ENCODE results near the gene LRRC74A.

The LRRC74A gene

DNA sequence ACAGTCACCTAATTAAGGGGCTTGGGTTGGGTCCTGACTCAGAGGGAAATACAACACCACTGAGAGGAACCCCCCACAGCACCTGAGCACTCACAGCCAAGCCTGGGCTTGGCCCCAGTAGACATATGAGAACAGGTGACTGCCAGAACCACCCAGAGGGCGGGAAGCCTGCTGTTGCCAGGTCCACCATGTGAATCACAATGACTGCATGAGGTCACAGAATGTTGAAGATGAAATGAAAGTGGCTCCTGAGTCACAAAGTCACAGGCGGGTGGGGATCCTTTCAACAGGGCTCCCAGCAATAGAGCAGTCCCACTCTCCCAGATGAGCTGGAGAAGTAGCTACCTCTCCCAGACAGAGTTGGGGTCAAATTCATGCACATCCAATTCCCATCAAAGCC is at the start of gene LRRC74A:
Gene LRRC74A (plus strand): TSS at position 287 of the 400 bp plus-strand sequence. CDS start 290 bp downstream, outside the sequence.
- no peak for DNase-seq (ENCODE audit: low read depth)

DNA sequence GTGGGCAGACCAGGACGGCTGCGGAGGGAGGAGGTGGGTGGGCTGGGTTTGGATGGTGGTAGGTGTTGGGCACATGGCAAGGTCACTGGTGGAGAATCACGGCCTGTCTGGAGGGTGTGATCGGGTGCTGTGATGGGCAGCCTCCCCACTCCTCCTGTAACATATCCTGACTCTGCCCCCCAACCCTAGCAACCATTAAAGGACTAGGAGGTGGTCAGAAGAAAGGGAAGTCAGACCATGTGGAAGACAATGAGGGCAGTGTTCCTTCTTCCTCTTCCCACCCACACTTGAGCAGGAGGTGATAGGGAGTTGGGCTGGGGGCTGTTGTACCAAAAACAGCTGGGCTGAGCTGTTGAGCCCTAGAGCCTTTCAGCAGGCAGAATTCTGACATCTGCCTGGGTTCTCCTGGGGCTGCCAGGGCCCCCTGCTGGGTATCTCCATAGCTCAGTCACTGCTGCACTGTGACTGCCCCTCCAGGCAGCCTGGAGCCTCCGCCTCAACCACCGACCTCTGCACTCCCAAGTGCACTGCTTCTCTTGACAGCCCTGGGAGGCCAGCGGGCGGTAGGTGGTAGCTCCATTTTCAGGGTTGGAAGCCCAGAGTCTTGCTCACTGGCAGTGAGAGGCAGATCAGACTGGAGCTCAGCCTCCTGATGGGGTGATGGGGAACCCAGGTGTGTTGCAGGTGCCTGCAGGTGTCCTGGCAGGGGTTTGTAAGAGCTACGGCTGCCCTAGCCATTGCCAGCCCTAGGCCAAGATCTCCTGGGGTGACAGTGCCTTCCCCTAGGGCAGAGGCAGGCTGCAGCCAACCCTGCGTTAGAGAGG is 49.6 kb upstream of the LRRC74A start:
- DNase-seq (ENCODE audit: low read depth), result peak; percentile 78

DNA sequence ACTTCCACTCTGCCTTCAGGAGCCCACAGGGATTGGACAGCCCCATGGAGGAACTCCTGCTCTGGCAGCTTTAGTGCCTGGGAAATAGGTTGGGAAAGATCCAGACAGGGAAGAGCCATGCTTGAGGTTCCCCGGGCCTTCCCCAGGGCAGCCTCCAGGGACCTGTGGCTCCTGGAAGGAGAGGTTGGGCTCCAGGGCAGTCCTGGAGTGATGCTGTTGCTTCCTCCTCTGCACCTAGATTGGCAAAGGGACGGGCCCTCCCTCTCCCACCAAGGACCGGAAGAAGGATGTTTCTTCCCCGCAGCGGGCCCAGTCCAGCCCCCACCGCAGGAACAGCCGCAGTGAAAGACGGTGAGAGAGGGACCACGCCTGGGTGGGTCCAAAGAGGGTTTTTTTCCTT is 48.5 kb upstream of the LRRC74A start:
- DNase-seq (ENCODE audit: low read depth), result no peak

DNA sequence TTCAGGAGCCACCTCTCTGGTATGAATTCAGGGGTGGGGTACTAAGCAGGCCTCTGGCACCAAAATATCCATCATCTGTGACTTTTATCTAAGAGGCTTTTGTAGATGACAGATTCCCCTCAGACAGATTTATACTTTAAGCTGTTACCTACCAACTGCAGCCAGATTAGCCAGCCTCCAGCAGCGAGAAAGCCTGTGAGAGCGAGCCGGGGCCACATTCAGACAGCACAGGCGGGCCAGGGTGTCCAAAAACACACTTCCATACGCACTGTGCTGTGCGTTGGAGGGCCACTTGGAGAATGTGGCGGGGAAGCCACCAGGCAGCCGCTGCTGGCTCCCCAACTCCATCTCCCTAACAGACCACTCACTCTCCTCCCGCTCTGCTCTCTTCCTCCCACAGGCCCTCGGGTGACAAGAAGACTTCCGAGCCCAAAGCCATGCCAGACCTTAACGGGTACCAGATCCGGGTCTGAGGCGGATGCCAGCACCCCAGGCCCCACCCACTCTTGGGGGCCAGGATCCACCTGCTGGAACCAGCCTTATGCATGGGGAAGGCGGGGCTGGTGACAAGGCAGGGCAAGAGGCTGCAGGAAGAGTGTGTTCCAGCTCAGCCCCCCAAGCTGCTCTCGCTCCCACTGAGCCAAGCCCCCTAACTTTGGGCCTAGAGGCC is 47.5 kb upstream of the LRRC74A start:
- no peak for DNase-seq (ENCODE audit: low read depth)

DNA sequence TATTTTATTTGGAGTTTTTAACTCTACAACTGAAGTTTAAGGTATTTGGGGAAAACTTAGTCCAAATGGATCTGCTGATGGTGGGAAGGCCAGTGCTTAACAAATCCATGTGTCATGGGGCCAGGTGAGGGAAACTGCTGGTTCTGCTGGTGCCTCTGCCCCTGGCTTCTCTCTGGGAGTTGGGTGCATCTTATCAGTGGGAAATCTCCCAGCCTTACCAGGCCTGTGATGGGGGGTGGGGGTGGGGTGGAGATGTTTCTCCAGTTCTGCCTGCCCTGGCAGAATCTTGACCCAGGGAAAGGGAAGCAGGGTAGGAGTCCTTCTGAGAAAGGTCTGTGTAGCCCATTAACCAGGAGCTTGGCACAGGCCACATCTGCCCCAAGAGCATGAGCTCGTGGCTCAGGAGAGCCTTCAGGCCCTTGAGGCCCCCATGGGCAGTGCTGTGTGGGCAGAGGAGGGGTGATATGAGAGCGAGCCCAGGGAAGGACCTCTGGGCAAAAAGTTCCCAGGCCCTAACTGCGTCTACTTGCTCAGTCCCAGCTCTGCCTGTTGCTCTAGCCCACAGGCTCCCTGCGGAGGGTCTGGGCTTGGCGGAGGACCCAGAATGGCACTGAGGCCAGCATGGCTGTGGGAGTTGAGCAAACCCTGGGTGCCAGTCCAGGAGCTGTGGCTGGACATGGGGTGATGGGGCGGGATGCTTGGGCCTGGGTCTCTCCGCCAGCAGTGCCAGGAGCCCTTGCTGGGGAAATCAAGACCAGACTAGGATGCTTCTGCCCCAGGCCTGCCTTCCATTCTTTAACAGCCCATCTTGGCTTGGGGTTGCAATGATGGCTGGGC is 46.8 kb upstream of the LRRC74A start:
- no peak for DNase-seq (ENCODE audit: low read depth)

DNA sequence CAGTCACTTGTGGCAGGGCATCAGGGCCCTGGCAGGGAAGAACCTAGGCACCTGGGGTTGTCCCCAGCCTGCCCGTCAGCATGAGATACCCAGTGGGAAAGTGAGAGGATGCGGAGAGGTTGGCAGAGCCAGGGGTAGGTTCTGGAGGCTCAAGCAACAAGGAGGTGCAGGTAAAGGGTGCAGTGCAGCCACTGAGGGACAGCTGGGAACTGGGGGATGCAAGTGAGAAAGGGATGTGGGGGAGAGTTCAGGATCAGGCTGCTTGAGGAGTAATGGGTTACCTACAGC is 46.2 kb upstream of the LRRC74A start:
- no peak for DNase-seq (ENCODE audit: low read depth)

DNA sequence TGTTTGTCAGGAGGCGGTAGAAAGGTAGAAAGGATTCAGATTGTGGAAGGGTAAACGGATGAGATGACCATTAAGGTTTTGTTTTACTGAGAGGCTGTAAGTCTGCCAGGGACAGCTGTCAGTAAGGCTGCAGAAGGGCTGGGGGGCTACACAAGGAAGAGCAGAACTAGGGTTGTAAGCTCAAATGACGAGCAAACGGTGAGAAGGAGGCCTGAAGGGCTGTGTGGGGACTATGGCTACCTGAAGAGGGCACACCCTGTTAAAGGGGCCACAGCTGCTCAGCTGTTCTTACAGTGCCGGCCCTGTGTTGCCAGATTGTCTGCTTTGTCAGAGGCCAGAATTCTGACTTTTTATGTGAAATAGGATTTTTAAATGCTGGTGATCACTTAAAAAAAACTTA is 45.8 kb upstream of the LRRC74A start:
- DNase-seq (ENCODE audit: low read depth), result no peak

DNA sequence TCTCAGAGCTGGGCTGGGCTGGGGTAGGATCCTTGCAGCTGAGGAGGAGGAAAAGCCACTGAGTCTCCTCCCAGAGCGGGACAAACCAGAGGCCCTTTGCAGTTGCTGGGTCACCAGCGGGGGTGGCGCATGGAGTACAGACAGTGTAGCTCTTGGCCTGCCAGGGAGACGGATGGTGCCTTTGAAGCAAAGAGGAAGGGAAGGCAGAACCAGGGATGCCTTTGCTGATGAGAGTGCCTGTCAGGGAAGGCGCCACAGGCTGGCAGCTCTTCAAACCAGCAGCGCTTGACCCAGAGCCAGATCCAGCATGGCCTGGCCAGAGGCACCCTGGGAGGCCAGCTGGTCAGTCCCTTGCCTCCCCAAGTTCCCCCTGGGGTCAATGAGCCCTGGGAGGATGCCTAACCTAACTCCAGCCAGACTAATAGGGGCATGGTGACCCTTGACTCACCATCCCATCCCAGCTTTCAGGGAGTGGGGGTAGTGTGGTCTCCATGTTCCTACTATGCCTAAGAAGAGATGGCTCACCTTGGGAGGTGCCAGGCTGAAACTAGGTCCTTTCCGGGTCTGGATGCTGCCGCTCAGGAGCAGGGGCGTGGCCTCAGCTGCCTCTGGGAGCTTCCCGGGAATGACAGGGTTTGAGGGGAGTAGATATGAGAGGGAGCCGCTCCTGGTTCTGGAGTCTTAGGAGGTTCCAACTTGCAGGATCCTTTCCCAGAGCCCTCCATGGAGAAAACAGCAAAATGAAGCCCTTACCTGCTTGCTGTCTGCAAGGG is 45.1 kb upstream of the LRRC74A start:
- no peak for DNase-seq (ENCODE audit: low read depth)

DNA sequence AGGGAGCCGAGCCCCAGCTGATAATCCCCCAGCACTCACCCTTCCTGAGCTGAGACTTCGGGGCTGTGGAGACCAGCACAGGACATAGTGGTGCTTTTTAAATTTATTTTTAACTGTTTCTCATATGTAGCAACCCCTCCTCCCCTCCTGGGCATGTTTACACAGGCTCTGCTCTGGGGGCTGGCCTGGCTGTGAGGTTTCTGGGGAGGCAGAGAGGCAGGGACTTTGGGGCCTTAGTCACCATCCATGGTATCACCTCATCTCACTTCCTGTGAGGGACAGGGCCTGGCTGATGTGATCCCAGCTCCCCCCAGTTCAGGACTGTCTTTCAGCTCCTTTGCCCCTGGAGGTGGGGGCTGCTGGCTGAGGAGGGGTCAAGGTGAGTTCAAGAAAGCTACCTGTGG is 44.6 kb upstream of the LRRC74A start:
- no peak for DNase-seq (ENCODE audit: low read depth)

DNA sequence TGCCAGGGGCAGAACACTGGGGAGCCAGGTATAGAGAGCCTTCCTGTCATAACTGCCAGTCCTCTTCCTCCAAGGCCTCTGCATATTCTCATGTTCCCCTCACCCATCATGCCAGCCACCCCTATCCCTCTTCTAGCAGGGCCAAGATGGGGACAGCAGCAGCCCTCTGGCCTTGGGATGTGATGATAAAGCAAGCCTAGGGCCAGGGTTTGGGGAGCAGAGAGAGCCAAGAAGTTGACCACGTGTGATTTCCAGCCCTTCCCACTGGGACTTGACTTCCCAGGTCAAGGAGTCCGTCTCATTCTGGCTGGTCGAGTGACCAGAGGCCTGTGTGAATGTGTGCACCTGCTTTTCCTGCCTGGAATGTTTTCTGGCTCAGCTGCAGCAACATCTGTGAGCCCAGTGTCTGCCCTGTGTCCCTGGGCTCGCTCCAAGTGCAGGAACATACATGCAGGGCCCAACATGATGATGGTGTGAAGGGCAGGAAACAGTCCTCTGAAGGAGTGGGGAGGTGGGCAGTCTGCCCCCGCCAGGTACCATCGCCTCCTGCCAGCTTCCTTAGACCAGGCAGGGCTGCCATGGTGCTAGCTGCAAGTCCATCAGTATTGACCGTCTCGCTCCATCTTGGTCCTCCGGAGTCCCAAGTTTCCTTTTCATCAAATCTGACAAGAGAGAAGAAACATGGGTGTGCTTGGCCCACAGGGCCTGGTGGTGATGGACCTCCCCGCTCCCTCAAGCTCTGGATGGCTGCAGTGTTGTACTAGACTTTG is 43.9 kb upstream of the LRRC74A start:
- no peak for DNase-seq (ENCODE audit: low read depth)

DNA sequence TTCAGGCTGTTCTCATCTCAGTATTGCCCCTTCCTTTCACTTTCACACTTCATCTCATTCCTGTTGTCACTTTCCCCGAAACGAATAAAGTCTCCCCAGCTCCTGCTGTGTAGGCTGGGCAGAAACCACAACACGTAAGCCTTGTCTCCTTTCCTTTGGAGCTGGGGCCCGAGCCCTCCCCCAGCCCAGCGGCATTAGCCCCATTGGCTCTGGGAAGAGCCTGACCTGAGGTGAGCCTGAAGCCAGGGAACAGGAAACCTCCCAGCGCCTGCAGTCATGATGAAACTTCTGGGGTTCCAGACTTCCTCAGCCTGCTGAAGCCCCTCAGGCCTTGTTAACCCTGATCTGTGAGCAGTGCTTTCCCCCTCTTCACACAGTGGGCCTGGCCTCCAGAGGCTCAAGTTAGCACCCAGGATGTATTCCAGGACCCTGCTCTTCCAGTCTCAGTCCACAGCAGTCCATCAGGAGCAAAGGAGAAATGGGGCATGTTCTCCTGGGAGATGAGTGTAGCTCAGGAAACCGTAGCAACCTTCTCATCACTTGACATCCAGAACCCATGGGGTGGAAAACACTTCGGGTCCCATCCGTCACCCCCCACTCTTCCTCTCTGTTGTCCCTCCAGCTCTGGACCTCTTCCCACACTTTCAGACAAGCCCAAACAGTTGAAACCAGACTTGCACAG is 43.2 kb upstream of the LRRC74A start:
- DNase-seq (ENCODE audit: low read depth), result no peak

DNA sequence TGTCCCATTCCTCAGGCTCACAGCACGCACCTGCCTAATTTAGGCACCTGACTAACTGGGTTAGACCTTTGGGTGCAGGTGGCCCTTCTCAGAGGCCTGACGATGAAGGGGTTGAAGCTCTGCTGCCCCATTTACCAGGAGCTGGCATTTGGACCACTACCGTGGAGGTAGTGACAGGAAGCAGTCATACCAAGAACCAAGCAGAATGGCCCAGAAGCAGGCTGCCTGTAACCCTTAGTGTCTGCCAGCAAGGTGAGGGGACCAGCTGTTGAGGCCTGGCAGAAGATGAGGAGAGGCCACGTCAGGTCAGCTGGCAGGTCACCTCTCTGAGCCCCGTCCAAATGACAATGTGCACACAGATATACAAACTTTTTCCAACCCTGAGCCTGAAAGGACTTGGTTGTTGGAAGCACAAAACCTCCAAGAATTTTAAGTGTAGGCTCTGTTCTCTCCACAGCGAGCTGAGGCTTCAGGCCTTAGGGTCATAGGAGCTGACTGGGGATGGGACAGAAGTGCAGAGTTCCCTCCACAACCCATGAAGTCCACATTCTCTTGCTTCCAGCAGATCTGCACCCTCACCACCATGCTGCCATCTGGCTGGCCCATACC is 41.8 kb upstream of the LRRC74A start:
- DNase-seq (ENCODE audit: low read depth), result no peak

DNA sequence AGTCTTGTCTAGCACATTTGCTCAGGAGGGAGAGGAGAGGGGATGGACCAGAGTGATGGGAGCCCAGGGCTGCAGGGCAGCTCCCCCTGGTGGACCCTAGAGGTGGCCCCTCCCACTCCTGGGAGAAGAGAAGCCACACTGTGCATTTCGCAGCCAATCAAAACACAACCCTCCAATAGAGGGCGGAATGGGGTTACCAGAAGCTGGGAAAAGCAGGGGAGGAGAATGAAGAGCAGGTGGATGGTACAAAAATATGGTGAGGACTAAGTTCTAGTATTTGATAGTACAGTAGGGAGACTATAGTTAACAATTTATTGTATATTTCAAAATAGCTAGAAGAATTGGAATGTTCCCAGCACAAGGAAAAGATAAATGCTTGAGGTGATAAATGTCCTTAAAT is 41.3 kb upstream of the LRRC74A start:
- DNase-seq (ENCODE audit: low read depth), result peak; percentile 72

DNA sequence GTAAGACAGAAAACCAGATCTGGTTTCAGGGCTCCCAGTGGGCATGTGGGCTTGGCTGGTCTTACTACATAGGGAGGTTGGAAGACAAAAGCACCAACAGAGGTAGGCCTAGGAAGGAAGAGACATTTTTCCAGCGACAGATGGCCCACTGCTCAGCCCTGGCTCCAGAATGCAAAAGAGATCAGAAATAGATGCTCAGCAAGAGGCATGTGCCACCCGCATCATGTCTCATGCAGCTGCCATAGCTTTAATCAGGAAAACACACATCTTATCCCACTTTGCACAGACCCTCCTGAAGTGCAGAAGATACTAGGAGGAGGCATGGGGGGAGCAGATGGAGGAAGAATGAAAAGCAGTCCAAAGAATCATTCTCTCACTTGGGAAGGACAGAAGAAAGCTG is 39.6 kb upstream of the LRRC74A start:
- DNase-seq (ENCODE audit: low read depth), result no peak

DNA sequence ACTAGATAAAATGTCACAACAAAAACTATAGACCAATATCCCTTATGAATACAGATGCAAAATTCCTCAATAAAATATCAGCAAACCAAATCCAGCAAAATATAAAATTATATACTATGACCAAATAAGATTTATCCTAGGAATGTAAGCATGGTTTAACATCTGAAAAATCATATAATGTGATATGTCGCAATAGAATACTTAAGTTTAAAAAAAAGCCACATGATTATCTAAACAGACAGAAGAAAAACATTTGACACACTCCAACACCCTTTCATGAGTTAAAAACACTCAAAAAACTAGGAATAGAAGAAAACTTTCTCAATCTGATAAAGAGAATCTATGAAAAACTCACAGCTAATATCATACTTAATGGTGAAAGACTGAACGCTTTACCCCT is 33.8 kb upstream of the LRRC74A start:
- no peak for DNase-seq (ENCODE audit: low read depth)

DNA sequence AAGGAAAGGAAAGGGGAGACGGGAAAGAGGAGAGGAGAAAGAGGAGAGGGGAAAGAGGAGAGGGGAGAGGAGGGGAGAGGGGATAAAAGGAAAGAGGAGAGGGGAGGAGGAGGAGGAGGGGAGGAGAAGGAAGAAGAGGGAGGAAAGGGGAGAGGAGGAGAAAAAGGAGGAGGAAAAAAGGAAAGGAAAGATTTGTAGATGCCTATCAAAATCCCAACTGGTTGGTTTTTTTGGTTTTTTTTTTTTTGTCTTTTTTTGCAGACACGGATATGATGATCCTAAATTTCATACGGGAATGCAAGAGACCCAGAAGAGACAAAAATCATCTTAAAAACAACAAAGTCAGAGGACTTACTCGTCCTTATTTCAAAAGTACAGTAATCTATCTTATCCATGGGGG is 32.9 kb upstream of the LRRC74A start:
- DNase-seq (ENCODE audit: low read depth), result no peak

DNA sequence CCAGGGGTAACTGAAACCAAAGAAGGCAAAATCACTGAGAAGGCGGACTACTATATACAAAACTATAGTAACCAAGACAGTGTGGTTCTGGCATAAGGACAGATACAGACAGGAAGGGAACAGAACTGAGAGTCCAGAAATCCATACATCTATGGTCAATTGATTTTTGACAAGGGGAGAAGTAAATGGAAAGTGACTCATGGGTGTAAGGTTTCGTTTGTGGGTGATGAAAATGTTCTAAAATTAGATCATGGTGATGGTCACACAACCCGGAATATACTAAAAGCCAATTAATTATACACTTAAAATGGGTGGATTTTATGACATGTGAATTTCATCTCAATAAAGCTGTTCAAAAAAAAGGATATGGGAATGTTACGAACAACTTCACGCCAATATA is 32.3 kb upstream of the LRRC74A start:
- DNase-seq (ENCODE audit: low read depth), result no peak

DNA sequence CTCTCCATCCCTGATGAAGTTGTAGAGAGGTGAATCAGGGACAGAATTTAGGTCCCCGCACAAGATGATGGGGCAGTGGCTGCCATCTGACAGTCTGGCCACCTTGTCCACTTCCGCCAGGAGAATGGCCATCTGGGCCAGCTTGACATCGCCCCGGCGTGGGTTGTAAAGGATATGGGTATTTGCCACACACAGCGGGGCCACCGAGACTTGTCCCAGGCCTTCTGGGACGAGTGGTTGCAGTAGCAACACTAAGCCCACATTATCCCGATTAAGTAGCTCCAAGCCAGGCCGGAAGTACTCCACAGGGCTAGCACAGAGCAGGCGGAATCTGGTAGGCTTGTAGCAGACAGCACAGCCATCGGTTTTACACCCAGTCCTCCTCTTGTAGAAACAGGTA is 19.8 kb upstream of the LRRC74A start:
- DNase-seq (ENCODE audit: low read depth), result no peak

DNA sequence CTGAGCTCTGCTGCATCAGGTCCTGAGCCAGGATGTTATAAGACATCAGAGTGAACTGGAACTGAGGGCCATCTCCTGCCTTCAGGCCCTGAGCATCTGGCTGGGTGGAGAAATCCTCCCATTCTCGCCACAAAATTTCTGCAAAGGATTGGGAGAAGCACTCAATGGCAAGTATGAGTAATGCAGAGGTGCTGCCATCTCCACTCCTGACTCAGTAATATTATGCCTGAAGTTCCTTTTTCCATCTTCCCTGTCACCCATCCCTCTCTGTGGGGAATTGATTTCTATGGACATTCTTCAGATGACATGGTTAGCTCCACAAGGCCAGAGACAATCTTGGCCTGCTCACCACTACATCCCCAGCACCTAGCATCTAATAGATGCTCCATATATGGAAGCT is 18.2 kb upstream of the LRRC74A start:
- no peak for DNase-seq (ENCODE audit: low read depth)

DNA sequence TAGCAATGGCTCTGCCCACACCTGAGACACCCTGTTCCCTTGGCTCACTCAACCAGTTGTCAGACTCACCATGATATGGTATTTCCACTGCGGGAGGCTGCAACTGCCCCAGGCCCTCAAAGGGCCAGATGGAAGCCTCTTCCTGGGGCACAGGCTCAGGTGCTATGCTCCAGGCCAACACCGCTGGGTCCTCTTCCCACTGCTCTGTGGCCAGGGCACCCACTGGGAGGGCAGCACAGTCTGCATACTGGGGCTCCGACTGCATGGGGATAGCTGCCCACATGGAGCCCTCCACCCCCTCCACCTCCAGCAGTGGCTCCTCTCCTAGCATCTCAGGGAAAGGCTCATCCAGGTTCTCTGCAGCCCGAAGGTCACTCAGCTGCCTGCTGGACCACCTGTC is 17.2 kb upstream of the LRRC74A start:
- no peak for DNase-seq (ENCODE audit: low read depth)

All from CMK (cell line).